Prostate gland (tissue), 2 donors: ENCODE data around the gene OR2G3.

Experiments used
- CTCF ChIP-seq, 4 experiments: fragments of 200-600 bp in 2 of 4; fragments of 450-650 bp in 2 of 4; sonication (generic) in 2 of 4; IDR thresholded peaks; 1 replicate in 3 of 4; 2 replicates in 1 of 4; pipeline ENCODE4 v1.5.1; 2016 to 2019; ENCODE audit warnings: antibody characterized with exemption in 4 of 4, mild to moderate bottlenecking in 2 of 4, moderate library complexity in 2 of 4
- POLR2AphosphoS5 ChIP-seq: sonication (generic); formaldehyde crosslinking; IDR thresholded peaks from one replicate; pipeline ENCODE4 v1.6.1; 2017; ENCODE audit warnings: antibody characterized with exemption

GRCh38 chr1:247605286-247605685 is at the start of gene OR2G3:
- no peak for TF ChIP-seq CTCF (IDR thresholded peaks at IDR 0.05)
- TF ChIP-seq POLR2AphosphoS5, result no peak
